NT2/D1 (cell line): Measurements from ENCODE around the gene TOX2.

Experiments
- DNase-seq: peaks from one replicate; pipeline ENCODE4 v3.0.0-alpha.2; 2011; ENCODE audit warnings: low read depth, low spot score
- H3K27me3 ChIP-seq: 2 replicates; pipeline ENCODE4 v1.6.0; 2011; ENCODE audit warnings: mild to moderate bottlenecking; ENCODE audit not compliant: insufficient read length, insufficient read depth
- H3K36me3 ChIP-seq: 2 replicates; pipeline ENCODE4 v1.6.1; 2011; ENCODE audit warnings: mild to moderate bottlenecking, low read length, mixed read lengths; ENCODE audit not compliant: insufficient read depth, insufficient read length
- H3K4me1 ChIP-seq: 2 replicates; pipeline ENCODE4 v1.5.1; 2011; ENCODE audit not compliant: insufficient read depth, insufficient read length
- H3K4me3 ChIP-seq: 2 replicates; pipeline ENCODE4 v1.5.1; 2011; ENCODE audit warnings: low read depth; ENCODE audit not compliant: insufficient read length
- H3K9ac ChIP-seq: 2 replicates; pipeline ENCODE4 v1.6.0; 2011; ENCODE audit warnings: low read depth; ENCODE audit not compliant: insufficient read length
- H3K9me3 ChIP-seq: 2 replicates; pipeline ENCODE4 v1.5.1; 2011; ENCODE audit warnings: mild to moderate bottlenecking, low read length; ENCODE audit not compliant: insufficient read depth
- SUZ12 ChIP-seq: IDR thresholded peaks from 2 replicates; pipeline ENCODE4 v1.6.1; 2011; ENCODE audit not compliant: insufficient read length, insufficient read depth; ENCODE audit errors: extremely low read depth
- YY1 ChIP-seq: IDR thresholded peaks from 2 replicates; pipeline ENCODE4 v1.6.1; 2011; ENCODE audit not compliant: insufficient read length, insufficient read depth
- ZNF274 ChIP-seq: IDR thresholded peaks from 2 replicates; pipeline ENCODE4 v1.6.1; 2011; ENCODE audit warnings: mild to moderate bottlenecking, low read depth, low read length

TOX2 gene

DNA sequence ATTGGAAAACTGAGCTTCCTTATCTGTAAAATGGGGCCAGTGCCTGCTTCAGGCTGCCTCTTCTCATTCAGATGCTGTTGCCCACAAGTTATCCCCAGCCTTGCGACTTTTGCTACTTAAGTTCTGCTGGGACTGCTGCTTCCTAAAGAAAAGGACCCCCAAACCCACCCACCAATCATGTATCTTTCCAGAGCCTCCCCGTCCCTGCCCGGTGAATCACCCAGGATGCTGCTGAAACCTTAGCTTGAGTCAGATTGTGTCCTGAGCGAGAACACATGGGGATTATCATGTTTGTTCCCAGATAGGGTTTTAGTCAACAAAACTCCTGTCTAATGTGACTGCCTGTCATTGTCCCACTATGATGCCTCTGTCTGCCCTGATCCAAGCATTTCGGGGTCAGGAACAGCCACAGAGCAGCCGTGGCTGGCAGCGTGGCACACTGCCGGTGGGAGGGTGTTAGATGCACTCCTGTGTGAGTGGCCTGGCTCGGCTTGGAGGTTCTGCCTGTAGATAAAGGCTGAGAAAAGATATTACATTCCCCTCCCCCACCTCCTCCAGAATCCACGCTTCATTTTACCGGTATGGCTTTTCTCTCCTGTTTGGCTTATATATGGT is 79.9 kb downstream of the TOX2 start:
- H3K9me3 ChIP-seq = 0 out of 2 replicates have a peak, but pooled peaks cover 4% of the 10 kb centered on the region
- no peaks in the 10 kb centered on the region for H3K4me1 ChIP-seq
- TF ChIP-seq SUZ12 = no peak
- TF ChIP-seq YY1 = no peak
- no peak for TF ChIP-seq ZNF274
- H3K27me3 ChIP-seq = no peaks in the 10 kb centered on the region
- no peak overlapping the region for H3K4me3 ChIP-seq
- no peak overlapping the region for H3K9ac ChIP-seq
- no peaks in the 10 kb centered on the region for H3K36me3 ChIP-seq
- no peak for DNase-seq

- TF ChIP-seq ZNF274 = no peak
- TF ChIP-seq SUZ12 = no peak
- TF ChIP-seq YY1 = no peak
- Histone ChIP-seq H3K9ac (no peak overlapping the region), H3K36me3 (no peaks in the 10 kb centered on the region), H3K4me3 (no peak overlapping the region), H3K9me3 (no peaks in the 10 kb centered on the region), H3K27me3 (no peaks in the 10 kb centered on the region), H3K4me1 (no peaks in the 10 kb centered on the region)
- no peak for DNase-seq
These were observed 81.0 kb downstream of the TOX2 start for GRCh38 chr20:43995645-43996044.

DNA sequence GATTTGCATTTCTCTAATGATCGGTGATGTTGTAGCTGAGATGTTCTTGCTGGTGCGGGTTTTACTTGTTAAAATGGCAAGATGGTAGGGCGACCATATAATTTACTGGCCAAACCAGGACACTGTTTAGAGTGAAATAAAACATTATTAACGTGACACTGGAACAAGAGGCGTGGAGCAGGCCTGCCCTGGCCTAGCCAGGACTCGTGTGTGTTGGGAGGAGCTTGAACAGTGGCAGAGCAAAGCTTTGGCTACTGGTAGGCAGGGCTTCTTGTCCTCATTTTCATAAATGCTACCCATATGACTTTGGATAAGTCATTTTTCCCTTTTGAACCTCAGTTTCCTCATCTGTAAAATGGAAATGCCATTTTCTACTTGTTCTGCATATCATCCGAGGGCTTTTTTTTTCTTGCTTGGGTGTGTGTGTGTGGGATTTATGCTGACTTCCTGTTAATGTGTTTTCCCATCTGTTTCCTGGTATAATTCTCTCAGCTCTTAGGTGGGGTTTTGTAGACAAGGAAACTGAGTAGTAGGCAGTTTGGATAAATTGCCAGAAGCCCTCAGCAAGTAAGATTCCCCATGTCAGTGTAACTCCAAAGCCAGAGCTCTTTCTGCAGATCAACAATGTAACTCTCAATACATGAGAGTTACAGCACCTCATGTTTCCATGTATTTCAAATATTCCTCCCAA is 81.7 kb downstream of the TOX2 start:
- TF ChIP-seq YY1 = no peak
- TF ChIP-seq ZNF274 = no peak
- TF ChIP-seq SUZ12 = no peak
- H3K4me3 ChIP-seq = no peak overlapping the region
- H3K4me1 ChIP-seq = no peaks in the 10 kb centered on the region
- DNase-seq = no peak
- no peaks in the 10 kb centered on the region for H3K36me3 ChIP-seq
- no peaks in the 10 kb centered on the region for H3K27me3 ChIP-seq
- no peaks in the 10 kb centered on the region for H3K9me3 ChIP-seq
- H3K9ac ChIP-seq = no peak overlapping the region

- Histone ChIP-seq H3K36me3 (no peaks in the 10 kb centered on the region), H3K4me3 (no peak overlapping the region), H3K4me1 (no peaks in the 10 kb centered on the region), H3K27me3 (no peaks in the 10 kb centered on the region), H3K9me3 (no peaks in the 10 kb centered on the region), H3K9ac (no peak overlapping the region)
- no peak for DNase-seq
- TF ChIP-seq ZNF274 (no peak), YY1 (no peak), SUZ12 (no peak)
These were observed 85.2 kb downstream of the TOX2 start for GRCh38 chr20:43999848-44000247.

- Histone ChIP-seq H3K27me3 (no peaks in the 10 kb centered on the region), H3K4me3 (no peak overlapping the region), H3K9me3 (no peaks in the 10 kb centered on the region), H3K4me1 (peaks cover 2% of the 10 kb centered on the region), H3K9ac (no peak overlapping the region), H3K36me3 (peaks cover 3% of the 10 kb centered on the region)
- DNase-seq = no peak
- TF ChIP-seq YY1 = no peak
- TF ChIP-seq SUZ12 = no peak
- TF ChIP-seq ZNF274 = no peak
These were observed 87.3 kb downstream of the TOX2 start for GRCh38 chr20:44001667-44002596.

DNA sequence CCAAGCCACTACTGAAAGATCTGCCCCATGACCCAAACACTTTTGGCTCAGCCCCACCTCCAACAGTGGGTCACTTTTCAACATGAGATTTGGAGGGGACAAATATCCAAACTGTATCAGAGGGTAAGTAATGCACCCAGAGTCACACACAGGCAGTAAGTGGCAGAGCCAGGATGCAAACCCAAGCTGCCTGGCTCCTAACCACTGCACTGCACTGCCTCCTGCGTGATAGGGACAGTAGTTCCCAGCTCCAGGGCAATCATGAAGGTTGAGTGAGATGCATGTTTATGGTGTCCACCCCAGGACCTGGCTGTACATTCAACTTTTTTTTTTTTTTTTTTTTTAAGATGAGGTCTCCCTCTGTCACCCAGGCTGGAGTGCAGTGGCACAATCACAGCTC is 88.2 kb downstream of the TOX2 start:
- Histone ChIP-seq H3K36me3 (peaks cover 7% of the 10 kb centered on the region), H3K27me3 (no peaks in the 10 kb centered on the region), H3K4me1 (peaks cover 2% of the 10 kb centered on the region), H3K4me3 (no peak overlapping the region), H3K9ac (no peak overlapping the region), H3K9me3 (no peaks in the 10 kb centered on the region)
- no peak for TF ChIP-seq YY1
- TF ChIP-seq ZNF274 = no peak
- TF ChIP-seq SUZ12 = no peak
- DNase-seq = no peak

- Histone ChIP-seq H3K9ac (no peak overlapping the region), H3K4me3 (no peak overlapping the region), H3K36me3 (peaks cover 7% of the 10 kb centered on the region), H3K27me3 (no peaks in the 10 kb centered on the region), H3K4me1 (peaks cover 2% of the 10 kb centered on the region), H3K9me3 (no peaks in the 10 kb centered on the region)
- DNase-seq = no peak
- no peak for TF ChIP-seq YY1
- TF ChIP-seq SUZ12 = no peak
- TF ChIP-seq ZNF274 = no peak
These were observed 89.0 kb downstream of the TOX2 start for GRCh38 chr20:44003609-44004008.
